IMR-90 (cell line): ENCODE data around the gene SNX5. TPM values are rescaled to one million over a fixed set of nuclear protein-coding genes. Genes with fewer than 3 reads are reported as not detected.

Experiments
- ATAC-seq: fragments of 200-7000 bp; cut with Tn5 transposase; 2 replicates; pipeline ENCODE4 v1.9.1; 2020; ENCODE audit warnings: low read depth, mild to moderate bottlenecking, moderate library complexity
- BruUV-seq: library from RNA; stranded (reverse); fragments of 400-500 nt; replicated peaks from 2 replicates; lab custom pipeline; 2021; lab: Mats Ljungman, UMichigan
- CTCF ChIA-PET: fragments of 300-600 bp; formaldehyde crosslinking; extraction: SDS; loops from one replicate; lab custom pipeline; 2021; ENCODE audit warnings: antibody characterized with exemption; lab: Yijun Ruan, JAX
- POLR2A ChIA-PET: fragments of 300-600 bp; sonication (Branson Sonifier 250); formaldehyde crosslinking; loops from one replicate; lab custom pipeline; 2022; ENCODE audit warnings: antibody characterized with exemption; ENCODE audit not compliant: unreplicated experiment; lab: Charles Lee
- DNase-seq: peaks from one replicate; pipeline ENCODE4 v3.0.0; 2013
- H2AFZ ChIP-seq: replicated peaks from 2 replicates; pipeline ENCODE3; 2013; ENCODE audit warnings: low read length, mild to moderate bottlenecking; ENCODE audit not compliant: poor library complexity
- H2AK5ac ChIP-seq: 2 replicates; pipeline ENCODE4 v1.6.1; 2013; ENCODE audit warnings: low read depth, low read length, inconsistent platforms
- H2AK9ac ChIP-seq: replicated peaks from 2 replicates; pipeline ENCODE3; 2013; ENCODE audit warnings: mild to moderate bottlenecking, low read depth, low read length, moderate library complexity; ENCODE audit not compliant: poor library complexity
- H2BK120ac ChIP-seq: 2 replicates; pipeline ENCODE4 v1.6.1; 2013; ENCODE audit warnings: low read depth, low read length, inconsistent platforms
- H2BK15ac ChIP-seq: 3 replicates; pipeline ENCODE4 v1.6.1; 2013; ENCODE audit warnings: low read depth, low read length, inconsistent platforms
- H2BK20ac ChIP-seq: 2 replicates; pipeline ENCODE4 v1.6.1; 2013; ENCODE audit warnings: low read depth, mild to moderate bottlenecking, inconsistent platforms, low read length, moderate library complexity
- H2BK5ac ChIP-seq: 2 replicates; pipeline ENCODE4 v1.6.1; 2013; ENCODE audit warnings: mild to moderate bottlenecking, low read depth, low read length, inconsistent platforms; ENCODE audit not compliant: poor library complexity, severe bottlenecking
- H3K14ac ChIP-seq: replicated peaks from 2 replicates; pipeline ENCODE4 v1.6.1; 2013; ENCODE audit warnings: low read depth, low read length, inconsistent platforms
- H3K18ac ChIP-seq: 2 replicates; pipeline ENCODE4 v1.6.1; 2013; ENCODE audit warnings: low read depth, low read length, control low read depth
- H3K23ac ChIP-seq: 2 replicates; pipeline ENCODE4 v1.6.1; 2013; ENCODE audit warnings: low read depth, low read length, inconsistent platforms
- H3K27ac ChIP-seq: 2 replicates; pipeline ENCODE4 v1.5.1; 2013; ENCODE audit warnings: mild to moderate bottlenecking, control low read depth, low read length; ENCODE audit not compliant: insufficient read depth
- H3K27me3 ChIP-seq: 2 replicates; pipeline ENCODE4 v1.6.1; 2013; ENCODE audit warnings: low read length; ENCODE audit not compliant: control insufficient read depth, insufficient read depth
- H3K36me3 ChIP-seq: 2 replicates; pipeline ENCODE4 v1.6.1; 2013; ENCODE audit warnings: low read length, mixed read lengths; ENCODE audit not compliant: control insufficient read depth, insufficient read depth
- H3K4ac ChIP-seq: 2 replicates; pipeline ENCODE4 v1.6.1; 2013; ENCODE audit warnings: low read depth, low read length, inconsistent platforms
- H3K4me1 ChIP-seq: 2 replicates; pipeline ENCODE4 v1.6.1; 2013; ENCODE audit warnings: low read length, mixed read lengths; ENCODE audit not compliant: control insufficient read depth, insufficient read depth
- H3K4me2 ChIP-seq: 2 replicates; pipeline ENCODE4 v1.6.1; 2013; ENCODE audit warnings: low read depth, mild to moderate bottlenecking, control low read depth, low read length, moderate library complexity
- H3K4me3 ChIP-seq: 2 replicates; pipeline ENCODE4 v1.5.1; 2013; ENCODE audit warnings: low read depth, mild to moderate bottlenecking, control low read depth, low read length, moderate library complexity; ENCODE audit not compliant: insufficient read depth
- H3K56ac ChIP-seq: 2 replicates; pipeline ENCODE4 v1.6.1; 2013; ENCODE audit warnings: low read length, inconsistent platforms; ENCODE audit not compliant: insufficient read depth; ENCODE audit errors: extremely low read depth
- H3K79me1 ChIP-seq, 2 experiments: 2 replicates each; pipeline ENCODE4 v1.6.1; 2013; ENCODE audit warnings: low read length in 2 of 2, inconsistent platforms in 1 of 2, low read depth in 1 of 2
- H3K9ac ChIP-seq: 2 replicates; pipeline ENCODE4 v1.6.1; 2013; ENCODE audit warnings: low read depth, low read length, control low read depth
- H3K9me1 ChIP-seq: 2 replicates; pipeline ENCODE4 v1.6.1; 2013; ENCODE audit warnings: low read length, inconsistent platforms; ENCODE audit not compliant: insufficient read depth
- H3K9me3 ChIP-seq: 2 replicates; pipeline ENCODE4 v1.6.1; 2013; ENCODE audit warnings: low read length; ENCODE audit not compliant: control insufficient read depth, insufficient read depth
- H4K20me1 ChIP-seq: 2 replicates; pipeline ENCODE4 v1.6.1; 2013; ENCODE audit warnings: low read length, inconsistent platforms; ENCODE audit not compliant: insufficient read depth
- H4K5ac ChIP-seq: 2 replicates; pipeline ENCODE4 v1.6.1; 2013; ENCODE audit warnings: mild to moderate bottlenecking, low read depth, low read length, control low read depth
- H4K8ac ChIP-seq, 2 experiments: 2 replicates each; pipeline ENCODE4 v1.6.1; 2013; ENCODE audit warnings: low read depth in 2 of 2, low read length in 2 of 2, control low read depth in 1 of 2, inconsistent platforms in 1 of 2
- H4K91ac ChIP-seq: 2 replicates; pipeline ENCODE4 v1.6.1; 2013; ENCODE audit warnings: low read depth, low read length, inconsistent platforms; ENCODE audit not compliant: insufficient read depth
- BHLHE40 ChIP-seq: fragments of 150-350 bp; IDR thresholded peaks from 2 replicates; pipeline ENCODE4 v1.6.1; 2016; ENCODE audit warnings: mild to moderate bottlenecking, low read depth, low read length
- WGBS, 2 experiments: methylation state at CpG; one replicate each; pipeline versions ENCODE4 v1.1.5 to v1.1.7; 2013; ENCODE audit warnings: missing lambda C conversion rate in 2 of 2; ENCODE audit not compliant: insufficient read length in 1 of 2; ENCODE audit errors: extremely low coverage in 2 of 2; 5-methylcytosine and 5-hydroxymethylcytosine counted together
- dilution Hi-C: fragments of 300-500 bp; cut with HindIII; formaldehyde crosslinking; loops from one replicate; pipeline ENCODE4 v1.14.3; 2018; ENCODE audit warnings: low sequenced_read_pairs; ENCODE audit not compliant: unreplicated experiment
- in situ Hi-C: fragments of 300-500 bp; cut with MboI; formaldehyde crosslinking; loops from 3 replicates; pipeline ENCODE4 v1.14.3; 2019; ENCODE audit warnings: low sequenced_read_pairs, inconsistent platforms, mixed read lengths
- intact Hi-C: fragments of 100-400 bp; cut with micrococcal nuclease; formaldehyde crosslinking; loops from 2 replicates; pipeline ENCODE4 v1.10.0; 2022
- polyA plus RNA-seq, 3 experiments: library from polyadenylated mRNA; depleted of rRNA; stranded (reverse); fragments of >200 nt; gene quantifications; 2 replicates each; pipeline ENCODE4 v1.2.3, GENCODE V29; 2012; ENCODE audit warnings: low replicate concordance in 1 of 3
- total RNA-seq: library from RNA; depleted of rRNA; stranded (reverse); fragments of >200 nt; gene quantifications from 2 replicates; pipeline ENCODE4 v1.2.3, GENCODE V29; 2012

SNX5 gene
- total and polyA plus RNA-seq, 2 of the 4 experiments (the other 2 are of a cell fraction): 65.4 to 92.8 TPM

DNA sequence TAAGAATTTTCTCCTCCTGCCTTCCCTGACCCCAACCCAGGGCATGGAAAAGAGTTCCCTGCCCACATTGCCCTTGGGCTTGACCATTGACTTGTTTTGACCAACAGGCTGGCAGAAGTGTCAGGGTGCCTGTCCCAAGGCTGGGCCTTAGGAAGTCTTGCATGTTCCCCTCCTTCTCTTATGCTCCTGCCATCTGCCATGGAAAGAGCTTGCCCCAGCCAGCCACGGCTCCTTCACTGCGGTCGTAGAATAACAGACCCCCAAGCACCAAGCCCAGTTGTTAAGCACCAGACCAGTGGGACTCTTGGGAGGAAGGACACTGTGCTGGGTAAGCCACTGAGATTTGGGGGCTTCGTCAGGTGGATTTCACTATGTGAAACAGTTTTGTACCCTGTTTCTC lies 53.6 kb downstream of the SNX5 start:
- Histone ChIP-seq H3K4me3 (no peak overlapping the region), H3K79me1 (no peaks in the 10 kb centered on the region), H3K4me1 (peaks cover 14% of the 10 kb centered on the region), H2BK5ac (no peak overlapping the region), H3K18ac (no peak overlapping the region), H3K23ac (no peak overlapping the region), H2AFZ (no peak overlapping the region), H3K36me3 (no peaks in the 10 kb centered on the region), H4K5ac (no peak overlapping the region), H3K14ac (0 out of 2 replicates have a peak overlapping the region, but pooled peaks have one; percentile 11), H3K56ac (no peak overlapping the region), H3K9me1 (no peaks in the 10 kb centered on the region; the same call in 1 of the 2 replicates), H2BK120ac (peak overlapping the region; percentile 36; the same call in 1 of the 2 replicates), H4K91ac (no peak overlapping the region; the same call in 1 of the 2 replicates), H3K27ac (no peak overlapping the region), H3K9ac (no peak overlapping the region), H3K4me2 (no peak overlapping the region), H2AK5ac (peak overlapping the region; percentile 47; the same call in 1 of the 2 replicates), H2AK9ac (no peak overlapping the region), H2BK20ac (no peak overlapping the region), H4K8ac (no peak overlapping the region), H4K20me1 (no peaks in the 10 kb centered on the region), H3K9me3 (no peaks in the 10 kb centered on the region), H3K27me3 (no peaks in the 10 kb centered on the region), H2BK15ac (peak overlapping the region; percentile 21; the same call in 1 of the 3 replicates), H3K4ac (0 out of 2 replicates have a peak overlapping the region, but pooled peaks have one; percentile 8)
- DNase-seq: no peak
- no peak for TF ChIP-seq BHLHE40
- CTCF ChIA-PET: interaction anchor here (1.0 kb wide), 1 partner anchor 17 kb away, joined by 4 read pairs; no protein-coding TSS in a partner anchor
- intact Hi-C loops (no loop called here), in situ Hi-C loops (no loop called here), dilution Hi-C loops (no loop called here)
- no CpG with 5 or more reads among the region's 4 CpGs for WGBS, 2 experiments
- BruUV-seq: no TSS peak
- POLR2A ChIA-PET: no interaction called here
- no peak for ATAC-seq
